Esophagus squamous epithelium (tissue), 4 donors: ENCODE data around the gene USP28.

ENCODE experiments used
- CTCF ChIP-seq, 6 experiments: fragments of 450-650 bp in 4 of 6; fragments of 200-600 bp in 2 of 6; sonication (generic) in 2 of 6; IDR thresholded peaks; one replicate each; pipeline ENCODE4 v1.5.1; 2016 to 2019; ENCODE audit warnings: antibody characterized with exemption in 6 of 6, mild to moderate bottlenecking in 4 of 6, moderate library complexity in 4 of 6
- POLR2A ChIP-seq, 4 donors: fragments of 450-650 bp; IDR thresholded peaks; one replicate each; pipeline ENCODE4 v1.6.1; 2017; ENCODE audit warnings: antibody characterized with exemption in 4 of 4, mild to moderate bottlenecking in 4 of 4, moderate library complexity in 3 of 4

GRCh38 chr11:113859665-113860064 is 15.7 kb downstream of the USP28 start:
- TF ChIP-seq CTCF (IDR thresholded peaks at IDR 0.05) (no peak), POLR2A (IDR thresholded peaks at IDR 0.05) (no peak)
